Heart right ventricle (tissue), 16 donors: ENCODE measurements around the gene DAW1. TPM values are rescaled to one million over a fixed set of nuclear protein-coding genes. Genes with fewer than 3 reads are reported as not detected.

Experiments
- ATAC-seq, 8 donors: fragments of 200-7000 bp; cut with Tn5 transposase; one replicate each; pipeline ENCODE4 v1.9.1; 2020; ENCODE audit warnings: mild to moderate bottlenecking in 8 of 8, moderate library complexity in 8 of 8, moderate number of reproducible peaks in 1 of 8
- DNase-seq, 2 donors: peaks; one replicate each; pipeline ENCODE4 v3.0.0-alpha.2; 2020
- H3K27ac ChIP-seq, 10 donors: fragments of 200-600 bp; sonication (generic) in 2 of 10; one replicate each; pipeline versions ENCODE4 v1.5.0 to v1.8.0; 2020 to 2022; ENCODE audit warnings: mild to moderate bottlenecking in 3 of 10
- H3K27me3 ChIP-seq, 7 donors: fragments of 200-600 bp; one replicate each; pipeline ENCODE4 v1.8.0; 2021 to 2022; ENCODE audit warnings: mild to moderate bottlenecking in 2 of 7
- H3K36me3 ChIP-seq, 9 donors: fragments of 200-600 bp; sonication (generic) in 1 of 9; one replicate each; pipeline versions ENCODE4 v1.5.0 to v1.8.0; 2020 to 2022; ENCODE audit warnings: mild to moderate bottlenecking in 2 of 9
- H3K4me1 ChIP-seq, 9 donors: fragments of 200-600 bp; sonication (generic) in 1 of 9; one replicate each; pipeline versions ENCODE4 v1.5.0 to v1.8.0; 2020 to 2022; ENCODE audit warnings: mild to moderate bottlenecking in 4 of 9
- H3K4me3 ChIP-seq, 10 donors: fragments of 200-600 bp; sonication (generic) in 2 of 10; one replicate each; pipeline versions ENCODE4 v1.5.0 to v1.8.0; 2020 to 2022; ENCODE audit warnings: mild to moderate bottlenecking in 7 of 10, moderate library complexity in 2 of 10
- H3K9me3 ChIP-seq, 11 donors: fragments of 200-600 bp in 10 of 11; sonication (generic) in 2 of 11; one replicate each; pipeline versions ENCODE4 v1.5.0 to v1.8.0; 2013 to 2022; ENCODE audit warnings: mild to moderate bottlenecking in 2 of 11, control low read depth in 1 of 11, moderate library complexity in 1 of 11
- CTCF ChIP-seq, 9 donors: fragments of 200-600 bp; sonication (generic) in 2 of 9; IDR thresholded peaks; one replicate each; pipeline versions ENCODE4 v1.5.0 to v1.8.0; 2021 to 2022; ENCODE audit warnings: antibody characterized with exemption in 9 of 9, mild to moderate bottlenecking in 5 of 9, moderate library complexity in 1 of 9
- WGBS, 2 donors: extraction: QIAGEN DNeasy Blood & Tissue Kit; methylation state at CpG; one replicate each; pipeline ENCODE4 v1.1.7; 2013; ENCODE audit warnings: inconsistent platforms in 1 of 2; 5-methylcytosine and 5-hydroxymethylcytosine counted together
- intact Hi-C, 10 donors: fragments of 100-400 bp; cut with DNase I; formaldehyde crosslinking; loops; one replicate each; pipeline versions ENCODE4 v1.11.1 to v1.14.2; 2022
- polyA plus RNA-seq, 2 donors: library from polyadenylated mRNA; stranded (reverse); fragments of 200-250 nt; gene quantifications; one replicate each; pipeline ENCODE4 v1.2.3, GENCODE V29; 2013
- total RNA-seq, 10 donors: library from RNA; stranded (reverse); fragmentation: NEBNext Ultra II Directional in 3 of 10; extraction: Animal tissue kit (Norgen Biotek cat#: 25700) in 3 of 10; gene quantifications; one replicate each; pipeline versions ENCODE4 v1.2.1 to v1.2.4, GENCODE V29; 2021 to 2023
- donor health status: Arrhythmogenic right ventricular cardiomyopathy.
- donor health status: ischemic (EF 13 %, LVEDD 7.1; RV severe dilation, severe dysfunction).
- donor health status: healthy with polysubstance abuse.
- donor health status: DM: no; HTN: yes; CAD: no.
- donor health status: DM: no; HTN: no; CAD: no.
- donor health status: ischemic (EF 25% LVEDD 6.9; RV normal size, moderate dysfunction).
- donor health status: ischemic (EF 25% LVEDD 5.7; RV mildly dilated, moderate dysfunction).
- donor health status: healthy.
- donor health status: DM: yes; HTN: yes; CAD: no.
- donor health status: Ischemic cardiomyopathy.
- donor health status: ischemic (EF 35%, LVEDD 5.7; RV mildly dilated, moderate dysfunction).
- donor health status: nonischemic (EF 11% LVEDD 7.7; RV severe dilation, severe dysfunction).
- donor health status: DM: yes; HTN: yes; CAD: no.
- donor health status: PGD.
- donor health status: ischemic (EF 29% LVEDD 5.4; RV normal size, mild dysfunction).
- donor health status: nonischemic (EF 23%, LVEDD 6.1; RV moderate dilation, normal function).

DAW1 gene
- total and polyA plus RNA-seq, 12 donors: 0.14 to 0.50 (median 0.22) TPM; not detected in 7

- no peak for TF ChIP-seq CTCF (IDR thresholded peaks at IDR 0.05)
- no peak overlapping the region for H3K4me3 ChIP-seq
- no peak overlapping the region for H3K27ac ChIP-seq
- 92% methylated on average over 5 of the region's 5 CpGs for WGBS, 2 donors
- H3K9me3 ChIP-seq: no peaks in the 10 kb centered on the region
- no peak for ATAC-seq
- intact Hi-C loops: no loop called here
- H3K36me3 ChIP-seq: no peaks in the 10 kb centered on the region
- no peaks in the 10 kb centered on the region for H3K4me1 ChIP-seq
- DNase-seq: no peak
- no peaks in the 10 kb centered on the region for H3K27me3 ChIP-seq
Measured at GRCh38 chr2:227889336-227889735, 17.9 kb downstream of the DAW1 start.

GRCh38 chr2:227890495-227891079 is 19.2 kb downstream of the DAW1 start:
- Histone ChIP-seq H3K4me3 (no peak overlapping the region), H3K9me3 (no peaks in the 10 kb centered on the region), H3K4me1 (no peaks in the 10 kb centered on the region), H3K27me3 (no peaks in the 10 kb centered on the region), H3K36me3 (no peaks in the 10 kb centered on the region), H3K27ac (no peak overlapping the region)
- 1 to 5% methylated on average over 2 of the region's 2 CpGs for WGBS, 2 donors
- peak; percentile 39 to 80 (median 72) for TF ChIP-seq CTCF (IDR thresholded peaks at IDR 0.05)
- peak in 3 of 8 donors; percentile 49 to 68 (median 51) for ATAC-seq
- DNase-seq: no peak
- intact Hi-C loops: loop anchor here in 2 of 10 donors (10.0 kb wide), 1 partner anchor 1384 kb away; the partner anchor contains the start of gene PID1 (in 2 of the 2)

DNA sequence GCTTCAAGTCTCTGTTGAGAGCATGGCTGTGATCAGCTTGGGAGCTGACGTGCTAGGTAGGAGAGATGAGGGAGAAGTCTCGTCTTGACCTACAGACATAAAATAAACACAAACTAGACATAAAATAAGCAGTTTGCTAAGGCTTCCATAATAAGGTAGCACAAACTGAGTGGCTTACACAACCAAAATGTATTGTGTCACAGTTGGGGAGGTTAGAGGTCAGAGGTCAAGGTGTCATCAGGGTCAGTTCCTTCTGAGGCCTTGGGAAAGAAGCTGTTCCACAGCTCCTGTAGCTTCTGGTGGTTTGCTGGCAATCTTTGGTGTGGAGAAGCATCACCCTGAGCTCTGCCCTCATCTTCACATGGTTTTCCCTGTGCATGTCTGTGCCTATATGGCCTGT is 20.2 kb downstream of the DAW1 start:
- DNase-seq (no peak), ATAC-seq (no peak)
- no peaks in the 10 kb centered on the region for H3K27me3 ChIP-seq
- no peak for TF ChIP-seq CTCF (IDR thresholded peaks at IDR 0.05)
- no peaks in the 10 kb centered on the region for H3K36me3 ChIP-seq
- WGBS, 2 donors: 88 to 94% methylated on average over 2 of the region's 2 CpGs
- no peak overlapping the region for H3K4me3 ChIP-seq
- H3K4me1 ChIP-seq: no peaks in the 10 kb centered on the region
- no peak overlapping the region for H3K27ac ChIP-seq
- intact Hi-C loops: loop anchor here in 2 of 10 donors (10.0 kb wide), 1 partner anchor 1383 kb away; the partner anchor contains the start of gene PID1 (in 2 of the 2)
- no peaks in the 10 kb centered on the region for H3K9me3 ChIP-seq

- no peaks in the 10 kb centered on the region for H3K9me3 ChIP-seq
- H3K36me3 ChIP-seq: no peaks in the 10 kb centered on the region
- no peak for DNase-seq
- H3K27ac ChIP-seq: no peak overlapping the region
- intact Hi-C loops: no loop called here
- no peak overlapping the region for H3K4me3 ChIP-seq
- peaks cover 0 to 20% (median 0%) of the 10 kb centered on the region in 7 donors for H3K27me3 ChIP-seq
- H3K4me1 ChIP-seq: no peaks in the 10 kb centered on the region
- no peak for ATAC-seq
- no peak for TF ChIP-seq CTCF (IDR thresholded peaks at IDR 0.05)
- WGBS, 2 donors: 57 to 59% methylated on average over 2 of the region's 2 CpGs
Measured at GRCh38 chr2:227903381-227903780, 31.9 kb downstream of the DAW1 start.
